Spleen (tissue), 7 donors: Measurements from ENCODE around the gene ZKSCAN4.

ENCODE experiments used
- CTCF ChIP-seq, 11 experiments: fragments of 200-600 bp in 7 of 11; fragments of 450-650 bp in 4 of 11; sonication (generic) in 4 of 11; IDR thresholded peaks in 8 of 11; conservative IDR thresholded peaks in 3 of 11; 1 replicate in 7 of 11; 2 replicates in 4 of 11; pipeline versions ENCODE4 v1.4.0 to v1.8.0; 2016 to 2021; ENCODE audit warnings: antibody characterized with exemption in 11 of 11, inconsistent platforms in 4 of 11, mild to moderate bottlenecking in 1 of 11
- POLR2A ChIP-seq, 3 donors: fragments of 450-650 bp; IDR thresholded peaks; one replicate each; pipeline ENCODE4 v1.5.1; 2017; ENCODE audit warnings: antibody characterized with exemption in 3 of 3, mild to moderate bottlenecking in 1 of 3
- POLR2AphosphoS5 ChIP-seq, 3 donors: sonication (generic); formaldehyde crosslinking; IDR thresholded peaks; one replicate each; pipeline ENCODE4 v1.5.1; 2017; ENCODE audit warnings: antibody characterized with exemption in 3 of 3
- donor health status: DM: no; HTN: no; CAD: no; lungs with moderate emphysema.
- donor health status: DM: no; HTN: no; CAD: no.
- donor health status: DM: no; HTN: no; CAD: no.

- no peak for TF ChIP-seq CTCF (IDR thresholded peaks at IDR 0.05 in 8 of 11, conservative IDR thresholded peaks at IDR 0.05 in 3 of 11)
- TF ChIP-seq POLR2A (IDR thresholded peaks at IDR 0.05) = no peak
- no peak for TF ChIP-seq POLR2AphosphoS5 (IDR thresholded peaks at IDR 0.05)
Measured at GRCh38 chr6:28203201-28203600, 48.9 kb downstream of the ZKSCAN4 start.
